Measurements from ENCODE around the gene DPRX. TPM values are rescaled to one million over a fixed set of nuclear protein-coding genes. Genes with fewer than 3 reads are reported as not detected.

Gene DPRX
- total and polyA plus RNA-seq, 2 of the 13 experiments (the other 11 are each of a cell fraction or from before 2014, with no cell fraction given), result not detected

DNA sequence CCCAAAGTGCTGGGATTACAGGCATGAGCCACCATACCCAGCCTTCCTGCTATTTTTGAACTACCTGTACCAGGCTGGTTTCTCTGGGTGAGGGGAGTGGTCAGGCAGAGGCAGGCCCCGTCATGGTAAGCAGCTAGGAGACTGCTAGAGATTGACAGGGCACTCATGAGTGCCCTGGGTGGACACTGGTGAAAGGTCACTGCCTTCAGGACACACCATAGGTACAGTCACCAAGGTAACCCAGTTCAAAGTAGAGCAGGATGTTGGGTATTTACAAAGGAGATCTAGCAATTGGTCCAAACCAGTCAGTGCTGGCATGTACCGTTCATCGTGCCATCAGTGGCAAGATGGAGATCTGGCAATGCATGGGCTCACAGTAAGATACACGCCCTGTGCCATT, 25.5 kb downstream of the DPRX start:
- POLR2A ChIA-PET, result no interaction called here
- Histone ChIP-seq H3K9me3 (ENCODE audit: low read length) (peaks cover 22% of the 10 kb centered on the region), H3K36me3 (replicated peaks in 1 of 2; ENCODE audit: control insufficient read depth in 1 of 2, insufficient read depth in 2 of 2, low read length in 2 of 2) (no peaks in the 10 kb centered on the region), H4K20me1 (ENCODE audit: insufficient read depth, low read length) (no peaks in the 10 kb centered on the region), H3K79me2 (ENCODE audit: insufficient read depth, low read length) (no peaks in the 10 kb centered on the region), H3K27ac (ENCODE audit: extremely low read length, insufficient read depth, low read length) (peak overlapping the region; percentile 46), H3K9ac (ENCODE audit: insufficient read depth, low read depth, low read length) (no peak overlapping the region; the same call in 1 of the 2 replicates), H3K4me2 (ENCODE audit: low read depth, low read length) (no peak overlapping the region), H3K27me3 (ENCODE audit: control insufficient read depth in 1 of 2, insufficient read depth in 2 of 2, low read length in 2 of 2) (no peaks in the 10 kb centered on the region), H3K4me3 (replicated peaks in 1 of 3; ENCODE audit: insufficient read depth in 1 of 3, low read depth in 2 of 3, low read length in 3 of 3) (no peak overlapping the region), H2AFZ (ENCODE audit: low read length) (no peak overlapping the region), H3K4me1 (ENCODE audit: insufficient read depth, low read length) (peaks cover 67% of the 10 kb centered on the region)
- 50% methylated on average over 2 of the region's 4 CpGs for WGBS (ENCODE audit: low lambda C conversion rate)
- no peak for FAIRE-seq
- BruUV-seq (replicated peaks), result no TSS peak
- DNase-seq (ENCODE audit: low spot score), result peak; percentile 74
- CTCF ChIA-PET (ENCODE audit: low intra/inter-chr PET ratio, low total read pairs), result no interaction called here
- ATAC-seq, result peak; percentile 92
- in situ Hi-C loops (cut with HindIII; ENCODE audit: extremely low pct_ligation_motif_present, low pct_unique_long_range_greater_than_20kb), result loop anchor here (10.0 kb wide), 1 partner anchor 63 kb away; no protein-coding TSS in a partner anchor
- intact Hi-C loops (cut with micrococcal nuclease; ENCODE audit: unreplicated experiment), result loop anchor here (10.0 kb wide), 1 partner anchor 63 kb away; no protein-coding TSS in a partner anchor
- TF ChIP-seq ZBTB38 (CRISPR knock-in tag; IDR thresholded peaks at IDR 0.05) (no peak), RBAK (CRISPR knock-in tag; IDR thresholded peaks at IDR 0.05) (no peak), RBFOX2 (IDR thresholded peaks at IDR 0.05; ENCODE audit: low read depth, low read length) (no peak), AHR (CRISPR knock-in tag; IDR thresholded peaks at IDR 0.05) (no peak), ZNF775 (CRISPR knock-in tag; IDR thresholded peaks at IDR 0.05; ENCODE audit: borderline replicate concordance) (no peak), JARID2 (CRISPR knock-in tag; IDR thresholded peaks at IDR 0.05; ENCODE audit: insufficient replicate concordance) (no peak), ZNF317 (CRISPR knock-in tag; IDR thresholded peaks at IDR 0.05) (0 out of 2 replicates have a peak, but pooled peaks have one; percentile 11), MED1 (CRISPR knock-in tag; IDR thresholded peaks at IDR 0.05) (peak; percentile 75), CEBPB (IDR thresholded peaks at IDR 0.05; ENCODE audit: borderline replicate concordance, low read depth, low read length) (no peak), SOX5 (CRISPR knock-in tag; IDR thresholded peaks at IDR 0.05; ENCODE audit: borderline replicate concordance) (peak; percentile 33; the same call in 1 of the 2 replicates), EP300 (IDR thresholded peaks at IDR 0.05; ENCODE audit: low read depth in 2 of 2, low read length in 2 of 2) (peak in 1 of 2 experiments; percentile 40; a peak in 1 of 4 replicates), EP300 (CRISPR knock-in tag; IDR thresholded peaks at IDR 0.05; ENCODE audit: borderline replicate concordance) (no peak), SMARCE1 (IDR thresholded peaks at IDR 0.05; ENCODE audit: borderline replicate concordance) (no peak), CEBPG (CRISPR knock-in tag; IDR thresholded peaks at IDR 0.05) (no peak), HOXA3 (CRISPR knock-in tag; IDR thresholded peaks at IDR 0.05) (0 out of 2 replicates have a peak, but pooled peaks have one; percentile 26), MEIS2 (CRISPR knock-in tag; IDR thresholded peaks at IDR 0.05) (peak; percentile 40; the same call in 1 of the 2 replicates), NCOA1 (CRISPR knock-in tag; IDR thresholded peaks at IDR 0.05) (no peak)
- TF ChIP-seq, protein P1, sequence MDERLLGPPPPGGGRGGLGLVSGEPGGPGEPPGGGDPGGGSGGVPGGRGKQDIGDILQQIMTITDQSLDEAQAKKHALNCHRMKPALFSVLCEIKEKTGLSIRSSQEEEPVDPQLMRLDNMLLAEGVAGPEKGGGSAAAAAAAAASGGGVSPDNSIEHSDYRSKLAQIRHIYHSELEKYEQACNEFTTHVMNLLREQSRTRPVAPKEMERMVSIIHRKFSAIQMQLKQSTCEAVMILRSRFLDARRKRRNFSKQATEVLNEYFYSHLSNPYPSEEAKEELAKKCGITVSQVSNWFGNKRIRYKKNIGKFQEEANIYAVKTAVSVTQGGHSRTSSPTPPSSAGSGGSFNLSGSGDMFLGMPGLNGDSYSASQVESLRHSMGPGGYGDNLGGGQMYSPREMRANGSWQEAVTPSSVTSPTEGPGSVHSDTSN (CRISPR knock-in tag; IDR thresholded peaks at IDR 0.05), result peak; percentile 80
- TF ChIP-seq, protein P2, sequence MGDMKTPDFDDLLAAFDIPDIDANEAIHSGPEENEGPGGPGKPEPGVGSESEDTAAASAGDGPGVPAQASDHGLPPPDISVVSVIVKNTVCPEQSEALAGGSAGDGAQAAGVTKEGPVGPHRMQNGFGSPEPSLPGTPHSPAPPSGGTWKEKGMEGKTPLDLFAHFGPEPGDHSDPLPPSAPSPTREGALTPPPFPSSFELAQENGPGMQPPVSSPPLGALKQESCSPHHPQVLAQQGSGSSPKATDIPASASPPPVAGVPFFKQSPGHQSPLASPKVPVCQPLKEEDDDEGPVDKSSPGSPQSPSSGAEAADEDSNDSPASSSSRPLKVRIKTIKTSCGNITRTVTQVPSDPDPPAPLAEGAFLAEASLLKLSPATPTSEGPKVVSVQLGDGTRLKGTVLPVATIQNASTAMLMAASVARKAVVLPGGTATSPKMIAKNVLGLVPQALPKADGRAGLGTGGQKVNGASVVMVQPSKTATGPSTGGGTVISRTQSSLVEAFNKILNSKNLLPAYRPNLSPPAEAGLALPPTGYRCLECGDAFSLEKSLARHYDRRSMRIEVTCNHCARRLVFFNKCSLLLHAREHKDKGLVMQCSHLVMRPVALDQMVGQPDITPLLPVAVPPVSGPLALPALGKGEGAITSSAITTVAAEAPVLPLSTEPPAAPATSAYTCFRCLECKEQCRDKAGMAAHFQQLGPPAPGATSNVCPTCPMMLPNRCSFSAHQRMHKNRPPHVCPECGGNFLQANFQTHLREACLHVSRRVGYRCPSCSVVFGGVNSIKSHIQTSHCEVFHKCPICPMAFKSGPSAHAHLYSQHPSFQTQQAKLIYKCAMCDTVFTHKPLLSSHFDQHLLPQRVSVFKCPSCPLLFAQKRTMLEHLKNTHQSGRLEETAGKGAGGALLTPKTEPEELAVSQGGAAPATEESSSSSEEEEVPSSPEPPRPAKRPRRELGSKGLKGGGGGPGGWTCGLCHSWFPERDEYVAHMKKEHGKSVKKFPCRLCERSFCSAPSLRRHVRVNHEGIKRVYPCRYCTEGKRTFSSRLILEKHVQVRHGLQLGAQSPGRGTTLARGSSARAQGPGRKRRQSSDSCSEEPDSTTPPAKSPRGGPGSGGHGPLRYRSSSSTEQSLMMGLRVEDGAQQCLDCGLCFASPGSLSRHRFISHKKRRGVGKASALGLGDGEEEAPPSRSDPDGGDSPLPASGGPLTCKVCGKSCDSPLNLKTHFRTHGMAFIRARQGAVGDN (CRISPR knock-in tag; IDR thresholded peaks at IDR 0.05), result peak; percentile 41; the same call in 1 of the 2 replicates
- TF ChIP-seq, protein P3, sequence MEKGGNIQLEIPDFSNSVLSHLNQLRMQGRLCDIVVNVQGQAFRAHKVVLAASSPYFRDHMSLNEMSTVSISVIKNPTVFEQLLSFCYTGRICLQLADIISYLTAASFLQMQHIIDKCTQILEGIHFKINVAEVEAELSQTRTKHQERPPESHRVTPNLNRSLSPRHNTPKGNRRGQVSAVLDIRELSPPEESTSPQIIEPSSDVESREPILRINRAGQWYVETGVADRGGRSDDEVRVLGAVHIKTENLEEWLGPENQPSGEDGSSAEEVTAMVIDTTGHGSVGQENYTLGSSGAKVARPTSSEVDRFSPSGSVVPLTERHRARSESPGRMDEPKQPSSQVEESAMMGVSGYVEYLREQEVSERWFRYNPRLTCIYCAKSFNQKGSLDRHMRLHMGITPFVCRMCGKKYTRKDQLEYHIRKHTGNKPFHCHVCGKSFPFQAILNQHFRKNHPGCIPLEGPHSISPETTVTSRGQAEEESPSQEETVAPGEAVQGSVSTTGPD (CRISPR knock-in tag; IDR thresholded peaks at IDR 0.05), result peak; percentile 72; the same call in 1 of the 2 replicates
